GM23338 (cell line): ENCODE data around the gene CMYA5. TPM values are rescaled to one million over a fixed set of nuclear protein-coding genes. Genes with fewer than 3 reads are reported as not detected.

Experiments
- ATAC-seq: fragments of 200-7000 bp; cut with Tn5 transposase; 3 replicates; pipeline ENCODE4 v1.9.1; 2020
- DNase-seq: peaks from one replicate; pipeline ENCODE4 v3.0.0-alpha.2; 2015; ENCODE audit warnings: low spot score
- H2AFZ ChIP-seq: fragments of 200-600 bp; sonication (generic); 2 replicates; pipeline ENCODE4 v1.8.0; 2016; ENCODE audit warnings: antibody characterized with exemption, mild to moderate bottlenecking, moderate library complexity
- H3F3A ChIP-seq: fragments of 200-600 bp; sonication (generic); replicated peaks from 2 replicates; pipeline ENCODE4 v1.8.0; 2017; ENCODE audit warnings: antibody characterized with exemption, mixed run types, low read depth
- H3K27ac ChIP-seq: fragments of 200-600 bp; sonication (generic); 2 replicates; pipeline ENCODE4 v1.6.1; 2016; ENCODE audit warnings: low read depth
- H3K27me3 ChIP-seq: fragments of 200-600 bp; sonication (generic); 2 replicates; pipeline ENCODE4 v1.8.0; 2016; ENCODE audit warnings: mild to moderate bottlenecking, mixed run types, moderate library complexity; ENCODE audit not compliant: insufficient read depth
- H3K36me3 ChIP-seq: fragments of 200-600 bp; sonication (generic); 2 replicates; pipeline ENCODE4 v1.8.0; 2016; ENCODE audit warnings: mild to moderate bottlenecking; ENCODE audit not compliant: insufficient read depth
- H3K4me1 ChIP-seq: fragments of 200-600 bp; sonication (generic); 2 replicates; pipeline ENCODE4 v1.8.0; 2016; ENCODE audit warnings: mild to moderate bottlenecking, moderate library complexity; ENCODE audit not compliant: insufficient read depth
- H3K4me2 ChIP-seq: fragments of 200-600 bp; sonication (generic); 2 replicates; pipeline ENCODE4 v1.7.1; 2017; ENCODE audit warnings: mixed run types
- H3K4me3 ChIP-seq: fragments of 200-600 bp; sonication (generic); 2 replicates; pipeline ENCODE4 v1.6.1; 2016; ENCODE audit warnings: mixed run types
- H3K79me2 ChIP-seq: fragments of 200-600 bp; sonication (generic); replicated peaks from 2 replicates; pipeline ENCODE4 v1.8.0; 2017; ENCODE audit warnings: mild to moderate bottlenecking; ENCODE audit not compliant: insufficient read depth
- H3K9me2 ChIP-seq: fragments of 200-600 bp; sonication (generic); 2 replicates; pipeline ENCODE4 v1.8.0; 2017; ENCODE audit not compliant: insufficient read depth
- H4K20me1 ChIP-seq: fragments of 200-600 bp; sonication (generic); replicated peaks from 2 replicates; pipeline ENCODE4 v1.8.0; 2017; ENCODE audit warnings: mild to moderate bottlenecking; ENCODE audit not compliant: insufficient read depth
- H3K27ac Mint-ChIP-seq: 2 replicates; pipeline ENCODE4 v1.8.0; 2020; ENCODE audit warnings: inconsistent platforms, mild to moderate bottlenecking, moderate library complexity, mixed read lengths
- H3K27me3 Mint-ChIP-seq: 3 replicates; pipeline ENCODE4 v1.8.0; 2022; ENCODE audit warnings: low read depth, mild to moderate bottlenecking, moderate library complexity, mixed read lengths, inconsistent platforms; ENCODE audit not compliant: insufficient read depth, poor library complexity
- H3K36me3 Mint-ChIP-seq: 3 replicates; pipeline ENCODE4 v1.8.0; 2021; ENCODE audit warnings: low read depth, mild to moderate bottlenecking, inconsistent platforms, moderate library complexity, mixed read lengths
- H3K4me1 Mint-ChIP-seq: 3 replicates; pipeline ENCODE4 v1.8.0; 2020; ENCODE audit warnings: mild to moderate bottlenecking, inconsistent platforms, mixed read lengths
- H3K4me3 Mint-ChIP-seq: 3 replicates; pipeline ENCODE4 v1.8.0; 2021; ENCODE audit warnings: moderate library complexity, mild to moderate bottlenecking, inconsistent platforms, mixed read lengths
- H3K9me3 Mint-ChIP-seq: 3 replicates; pipeline ENCODE4 v1.8.0; 2020; ENCODE audit warnings: moderate library complexity, mild to moderate bottlenecking, inconsistent platforms, mixed read lengths
- CREB1 ChIP-seq: fragments of 250-450 bp; sonication (Bioruptor Pico); IDR thresholded peaks from 2 replicates; pipeline ENCODE4 v1.5.0; 2020; ENCODE audit warnings: low read depth, mild to moderate bottlenecking, moderate library complexity
- ETS1 ChIP-seq: IDR thresholded peaks from 2 replicates; pipeline ENCODE4 v1.6.1; 2016; ENCODE audit warnings: antibody characterized with exemption
- EZH2 ChIP-seq: fragments of 200-600 bp; sonication (generic); IDR thresholded peaks from one replicate; pipeline ENCODE4 v1.8.0; 2017; ENCODE audit warnings: antibody characterized with exemption, mild to moderate bottlenecking, low read depth; ENCODE audit not compliant: unreplicated experiment
- EZH2phosphoT487 ChIP-seq: fragments of 200-600 bp; sonication (generic); IDR thresholded peaks from one replicate; pipeline ENCODE4 v1.8.1; 2018; ENCODE audit warnings: antibody characterized with exemption; ENCODE audit not compliant: unreplicated experiment
- JUNB ChIP-seq: IDR thresholded peaks from one replicate; pipeline ENCODE4 v1.6.1; 2016; ENCODE audit warnings: antibody characterized with exemption; ENCODE audit not compliant: unreplicated experiment
- NANOG ChIP-seq: IDR thresholded peaks from 2 replicates; pipeline ENCODE4 v1.6.1; 2016; ENCODE audit warnings: antibody characterized with exemption, borderline replicate concordance
- POLR2AphosphoS5 ChIP-seq: IDR thresholded peaks from 2 replicates; pipeline ENCODE4 v1.6.1; 2016; ENCODE audit warnings: antibody characterized with exemption, low read depth
- REST ChIP-seq: IDR thresholded peaks from one replicate; pipeline ENCODE4 v1.6.1; 2018; ENCODE audit warnings: antibody characterized with exemption; ENCODE audit not compliant: unreplicated experiment
- ZNF114 ChIP-seq: fragments of 250-450 bp; sonication (Bioruptor Pico); IDR thresholded peaks from 2 replicates; pipeline ENCODE4 v1.5.0; 2020; ENCODE audit warnings: mild to moderate bottlenecking, moderate library complexity
- ZNF462 ChIP-seq: fragments of 250-450 bp; sonication (Bioruptor Pico); IDR thresholded peaks from 2 replicates; pipeline ENCODE4 v1.5.0; 2020; ENCODE audit warnings: mild to moderate bottlenecking, moderate library complexity
- polyA plus RNA-seq: library from polyadenylated mRNA; unstranded; fragments of >200 nt; fragmentation: Nextera tagmentation; extraction: Ambion mirVana; gene quantifications from 2 replicates; pipeline ENCODE4 v1.2.1, GENCODE V29; 2016
- total RNA-seq: library from RNA; depleted of rRNA; stranded (reverse); fragments of >200 nt; shearing (Covaris generic); gene quantifications from 2 replicates; pipeline ENCODE4 v1.2.3, GENCODE V29; 2014

CMYA5 gene
- total and polyA plus RNA-seq, 2 experiments from 2014 or later, result 0.45 to 0.49 TPM

GRCh38 chr5:79798893-79799590, 109.4 kb downstream of the CMYA5 start (continued):
- TF ChIP-seq ZNF114 (no peak), JUNB (no peak), CREB1 (CRISPR knock-in tag) (no peak), ETS1 (no peak), POLR2AphosphoS5 (no peak), EZH2 (no peak), REST (no peak), EZH2phosphoT487 (no peak), NANOG (no peak)

GRCh38 chr5:79800979-79801827, 111.6 kb downstream of the CMYA5 start:
- H3K9me2 ChIP-seq, result peaks cover 5% of the 10 kb centered on the region; the same call in 1 of the 2 replicates
- Mint-ChIP-seq H3K4me1 (peaks cover 3% of the 10 kb centered on the region; the same call in 2 of the 3 replicates), H3K9me3 (no peaks in the 10 kb centered on the region), H3K27ac (no peak overlapping the region), H3K4me3 (no peak overlapping the region), H3K36me3 (no peaks in the 10 kb centered on the region), H3K27me3 (peaks cover 2% of the 10 kb centered on the region)
- no peaks in the 10 kb centered on the region for H3K79me2 ChIP-seq
- H2AFZ ChIP-seq, result peak overlapping the region; percentile 63
- peak; percentile 16 for DNase-seq
- no peaks in the 10 kb centered on the region for H3K36me3 ChIP-seq
- ATAC-seq, result no peak
- no peaks in the 10 kb centered on the region for H3K27me3 ChIP-seq
- no peak overlapping the region for H3K27ac ChIP-seq
- no peaks in the 10 kb centered on the region for H3K4me1 ChIP-seq
- H3K4me3 ChIP-seq, result no peak overlapping the region
- no peaks in the 10 kb centered on the region for H3F3A ChIP-seq
- no peak overlapping the region for H3K4me2 ChIP-seq
- H4K20me1 ChIP-seq, result no peaks in the 10 kb centered on the region
- no peak for TF ChIP-seq NANOG
- TF ChIP-seq EZH2phosphoT487, result no peak
- no peak for TF ChIP-seq ZNF462 (CRISPR knock-in tag)
- TF ChIP-seq ZNF114, result no peak
- no peak for TF ChIP-seq EZH2
- TF ChIP-seq JUNB, result no peak
- TF ChIP-seq POLR2AphosphoS5, result no peak
